K562 (cell line): ENCODE data around the gene RPS8. TPM values are rescaled to one million over a fixed set of nuclear protein-coding genes. Genes with fewer than 3 reads are reported as not detected.

Source experiments
- ARHGAP35 ChIP-seq: fragments of 450-650 bp; IDR thresholded peaks from 2 replicates; pipeline ENCODE4 v1.6.1; 2018; ENCODE audit not compliant: partially characterized antibody
- ATF2 ChIP-seq: sonication (generic); formaldehyde crosslinking; IDR thresholded peaks from 2 replicates; pipeline ENCODE4 v1.8.1; 2022; ENCODE audit warnings: missing genetic modification reagents
- CSDE1 ChIP-seq, 2 experiments: fragments of 450-650 bp; IDR thresholded peaks; 2 replicates each; pipeline ENCODE4 v1.6.1; 2016; ENCODE audit warnings: mild to moderate bottlenecking in 1 of 2
- ELF1 ChIP-seq: fragments of 200-800 bp; sonication (Bioruptor generic); IDR thresholded peaks from 2 replicates; pipeline ENCODE4 v1.6.1; 2016; ENCODE audit warnings: missing genetic modification characterization, missing compliant biosample characterization
- GABPB2 ChIP-seq: fragments of 250-450 bp; sonication (Bioruptor Pico); conservative IDR thresholded peaks from 2 replicates; pipeline ENCODE4 v1.5.1; 2021; ENCODE audit warnings: mild to moderate bottlenecking
- KAT8 ChIP-seq: fragments of 450-650 bp; IDR thresholded peaks from 2 replicates; pipeline ENCODE4 v1.6.1; 2016; ENCODE audit warnings: low read depth, mild to moderate bottlenecking
- MLX ChIP-seq, 2 experiments: fragments of 450-650 bp in 1 of 2; sonication (generic) in 1 of 2; formaldehyde crosslinking; conservative IDR thresholded peaks; 2 replicates each; pipeline versions ENCODE4 v1.4.0 to v1.8.1; 2020 to 2022; ENCODE audit warnings: mild to moderate bottlenecking in 1 of 2, missing genetic modification reagents in 1 of 2
- PATZ1 ChIP-seq: fragments of 250-450 bp; sonication (Bioruptor Pico); IDR thresholded peaks from 2 replicates; pipeline ENCODE4 v1.5.0; 2020; ENCODE audit warnings: mild to moderate bottlenecking, borderline replicate concordance
- PHF8 ChIP-seq: fragments of 200-600 bp; sonication (generic); IDR thresholded peaks from 2 replicates; pipeline ENCODE4 v1.6.1; 2012; ENCODE audit warnings: mixed run types, mild to moderate bottlenecking, inconsistent platforms, low read length, moderate library complexity, borderline replicate concordance
- RAD21 ChIP-seq, 2 experiments: fragments of 250-450 bp in 1 of 2; fragments of 450-650 bp in 1 of 2; sonication (Bioruptor Pico) in 1 of 2; formaldehyde crosslinking in 1 of 2; IDR thresholded peaks in 1 of 2; conservative IDR thresholded peaks in 1 of 2; 2 replicates each; pipeline versions ENCODE4 v1.4.0 to v1.8.0; 2020 to 2022; ENCODE audit warnings: mild to moderate bottlenecking in 2 of 2, moderate library complexity in 1 of 2
- RBM39 ChIP-seq: fragments of 200-400 bp; formaldehyde crosslinking; optimal IDR thresholded peaks from 2 replicates; pipeline ENCODE3; 2018; ENCODE audit warnings: low read depth, low read length
- RNF2 ChIP-seq: sonication (generic); IDR thresholded peaks from 2 replicates; pipeline ENCODE4 v1.6.1; 2016
- STAT5A ChIP-seq: IDR thresholded peaks from 2 replicates; pipeline ENCODE4 v1.6.1; 2012; ENCODE audit warnings: low read length, inconsistent platforms, borderline replicate concordance
- TBL1XR1 ChIP-seq, 2 experiments: IDR thresholded peaks; 2 replicates each; pipeline ENCODE4 v1.6.1; 2012; ENCODE audit warnings: improper control_type of control experiment in 2 of 2, low read length in 2 of 2, mild to moderate bottlenecking in 1 of 2
- TSHZ1 ChIP-seq: fragments of 250-450 bp; sonication (Bioruptor Pico); IDR thresholded peaks from 2 replicates; pipeline ENCODE4 v1.4.0; 2020; ENCODE audit warnings: mild to moderate bottlenecking, moderate library complexity
- ZBTB26 ChIP-seq: fragments of 450-650 bp; formaldehyde crosslinking; IDR thresholded peaks from 2 replicates; pipeline ENCODE4 v1.4.0; 2022; ENCODE audit warnings: missing genetic modification characterization
- ZNF696 ChIP-seq: fragments of 250-450 bp; sonication (Bioruptor Pico); conservative IDR thresholded peaks from 2 replicates; pipeline ENCODE4 v1.4.0; 2020; ENCODE audit warnings: mild to moderate bottlenecking, moderate library complexity
- ZNF699 ChIP-seq: fragments of 250-450 bp; sonication (Bioruptor Pico); IDR thresholded peaks from 2 replicates; pipeline ENCODE4 v1.8.0; 2021; ENCODE audit warnings: mild to moderate bottlenecking, moderate library complexity; ENCODE audit not compliant: insufficient replicate concordance
- polyA plus RNA-seq, 8 experiments: library from polyadenylated mRNA; depleted of rRNA in 4 of 8; stranded (reverse) in 5 of 8; unstranded in 3 of 8; fragments of >200 nt; fragmentation: Nextera tagmentation in 2 of 8; fragmentation: Illumina TruSeq in 1 of 8; extraction: Ambion mirVana in 2 of 8; extraction: Trizol in 1 of 8; gene quantifications; 2 replicates each; pipeline versions ENCODE4 v1.2.1 to v1.2.3, GENCODE V29; 2011 to 2014; ENCODE audit warnings: inconsistent platforms in 1 of 8, missing spikeins in 1 of 8
- total RNA-seq, 7 experiments: library from RNA; depleted of rRNA in 6 of 7; stranded (reverse); fragments of >200 nt in 6 of 7; fragmentation: Illumina TruSeq in 2 of 7; extraction: Trizol in 2 of 7; gene quantifications; 2 replicates each; pipeline versions ENCODE4 v1.2.1 to v1.2.3, GENCODE V29; 2011 to 2021; ENCODE audit warnings: low replicate concordance in 1 of 7

The RPS8 gene
- total and polyA plus RNA-seq, 9 of the 15 experiments (the other 6 are each of a cell fraction or from before 2014, with no cell fraction given) = 2,431 to 4,168 (median 3,109) TPM

- TF ChIP-seq RAD21 (CRISPR knock-in tag; conservative IDR thresholded peaks at IDR 0.05 in 1 of 2, IDR thresholded peaks at IDR 0.05 in 1 of 2) = peak; percentile 91 to 96
- no peak for TF ChIP-seq PATZ1 (CRISPR knock-in tag)
- no peak for TF ChIP-seq RBM39
- TF ChIP-seq PHF8 = peak; percentile 93; the same call in 1 of the 2 replicates
- no peak for TF ChIP-seq ARHGAP35
- no peak for TF ChIP-seq GABPB2
- TF ChIP-seq KAT8 = no peak
- TF ChIP-seq MLX (CRISPR knock-in tag; conservative IDR thresholded peaks at IDR 0.05) = 0 out of 4 replicates have a peak, but pooled peaks of 1 of the 2 experiments have one; percentile 65
- TF ChIP-seq ZBTB26 (CRISPR knock-in tag) = 0 out of 2 replicates have a peak, but pooled peaks have one; percentile 78
- TF ChIP-seq TBL1XR1 (IDR thresholded peaks at IDR 0.05; ENCODE audit: low read length in 2 of 2) = no peak; a peak in 1 of 4 replicates
- peak; percentile 32 for TF ChIP-seq RNF2
- no peak; the same call in 1 of the 2 replicates for TF ChIP-seq ELF1 (tag)
- TF ChIP-seq TSHZ1 (CRISPR knock-in tag) = no peak
- TF ChIP-seq STAT5A = peak; percentile 7; the same call in 1 of the 2 replicates
- no peak for TF ChIP-seq ZNF699 (CRISPR knock-in tag)
- TF ChIP-seq ZNF696 (CRISPR knock-in tag) = no peak
- TF ChIP-seq ATF2 = no peak
- TF ChIP-seq CSDE1 (IDR thresholded peaks at IDR 0.05) = no peak; a peak in 2 of 4 replicates
Measured at GRCh38 chr1:44799770-44800584, 24.6 kb downstream of the RPS8 start, which contains the start of gene PLK3 (continued).
